DND-41 (cell line): Measurements from ENCODE around the gene HNRNPA0.
A peak's percentile ranks its signal among the peaks of the same experiment; 100 is the strongest.

Source experiments
- EZH2 ChIP-seq: IDR thresholded peaks from 3 replicates; pipeline ENCODE4 v1.6.1; 2012; ENCODE audit warnings: borderline replicate concordance, low read depth, mild to moderate bottlenecking, moderate library complexity, low read length, inconsistent platforms; ENCODE audit not compliant: severe bottlenecking
- TF ChIP-seq, protein P1 (sequence below): IDR thresholded peaks from 2 replicates; pipeline ENCODE4 v1.5.1; 2012; ENCODE audit warnings: borderline replicate concordance, low read length, moderate library complexity, mild to moderate bottlenecking; ENCODE audit not compliant: poor library complexity, severe bottlenecking; ENCODE audit errors: extremely low read depth

DNA sequence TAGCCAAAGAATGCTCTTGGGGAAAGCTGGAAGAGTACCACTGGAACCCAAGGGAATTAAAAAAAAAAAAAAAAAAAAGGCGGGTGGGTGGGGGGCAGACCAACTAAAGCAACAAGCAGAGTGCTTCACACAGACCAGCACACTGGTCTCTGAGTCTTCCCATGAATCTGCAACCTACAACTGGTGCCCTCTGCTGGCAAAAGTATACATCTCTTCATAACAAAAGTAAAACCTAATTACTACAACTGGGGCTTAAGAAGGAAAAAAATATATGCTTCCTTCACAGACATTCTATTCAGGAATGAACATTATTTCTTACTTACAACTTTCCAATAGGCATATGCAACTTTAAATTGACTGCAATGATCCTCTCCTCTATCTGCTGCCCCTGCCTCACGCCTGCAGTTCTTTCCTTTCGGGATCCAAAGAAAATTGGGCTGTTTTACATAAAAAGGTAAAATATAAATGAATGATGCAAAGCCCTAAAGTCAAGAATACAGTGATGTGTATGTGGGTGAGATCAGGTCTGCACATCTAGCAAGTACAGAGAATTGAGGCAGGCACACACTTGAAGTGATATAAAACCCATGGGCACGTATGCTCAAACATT, 11.0 kb downstream of the HNRNPA0 start:
- TF ChIP-seq, protein P1, sequence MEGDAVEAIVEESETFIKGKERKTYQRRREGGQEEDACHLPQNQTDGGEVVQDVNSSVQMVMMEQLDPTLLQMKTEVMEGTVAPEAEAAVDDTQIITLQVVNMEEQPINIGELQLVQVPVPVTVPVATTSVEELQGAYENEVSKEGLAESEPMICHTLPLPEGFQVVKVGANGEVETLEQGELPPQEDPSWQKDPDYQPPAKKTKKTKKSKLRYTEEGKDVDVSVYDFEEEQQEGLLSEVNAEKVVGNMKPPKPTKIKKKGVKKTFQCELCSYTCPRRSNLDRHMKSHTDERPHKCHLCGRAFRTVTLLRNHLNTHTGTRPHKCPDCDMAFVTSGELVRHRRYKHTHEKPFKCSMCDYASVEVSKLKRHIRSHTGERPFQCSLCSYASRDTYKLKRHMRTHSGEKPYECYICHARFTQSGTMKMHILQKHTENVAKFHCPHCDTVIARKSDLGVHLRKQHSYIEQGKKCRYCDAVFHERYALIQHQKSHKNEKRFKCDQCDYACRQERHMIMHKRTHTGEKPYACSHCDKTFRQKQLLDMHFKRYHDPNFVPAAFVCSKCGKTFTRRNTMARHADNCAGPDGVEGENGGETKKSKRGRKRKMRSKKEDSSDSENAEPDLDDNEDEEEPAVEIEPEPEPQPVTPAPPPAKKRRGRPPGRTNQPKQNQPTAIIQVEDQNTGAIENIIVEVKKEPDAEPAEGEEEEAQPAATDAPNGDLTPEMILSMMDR: peak; percentile 76
- TF ChIP-seq EZH2: no peak
